ENCODE measurements around the gene DTL.

DNA sequence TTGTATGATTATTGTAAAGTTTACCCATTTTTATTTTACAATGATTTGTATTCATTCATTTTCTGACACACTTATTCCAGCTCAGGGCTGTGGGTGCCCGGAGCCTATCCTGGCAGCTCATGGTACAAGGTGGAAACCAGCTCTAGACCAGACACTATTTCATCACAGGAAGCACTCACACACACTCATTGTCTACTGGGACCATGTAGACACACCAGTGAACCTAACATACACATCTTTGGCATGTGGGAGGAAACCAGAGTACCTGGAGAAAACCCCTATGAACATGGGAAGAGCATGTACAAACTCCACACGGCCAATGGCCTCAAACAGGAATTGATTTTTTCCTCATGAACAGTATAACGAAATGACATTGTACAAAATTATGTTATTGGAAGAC lies 2.4 kb downstream of the DTL start:
- no peak for TF ChIP-seq CTCF (IDR thresholded peaks at IDR 0.05)
- TF ChIP-seq POLR2A (IDR thresholded peaks at IDR 0.05) = no peak
